Psoas muscle (tissue), 8 donors: ENCODE measurements around the gene SLC26A1. TPM values are rescaled to one million over a fixed set of nuclear protein-coding genes. Genes with fewer than 3 reads are reported as not detected.
A peak's percentile ranks its signal among the peaks of the same experiment; 100 is the strongest.

Source experiments
- ATAC-seq, 4 donors: fragments of 200-7000 bp; cut with Tn5 transposase; one replicate each; pipeline ENCODE4 v1.9.1; 2020; ENCODE audit warnings: moderate library complexity in 3 of 4, mild to moderate bottlenecking in 2 of 4
- DNase-seq, 2 donors: peaks; one replicate each; pipeline ENCODE4 v3.0.0-alpha.2; 2020
- H3K27ac ChIP-seq: fragments of 200-600 bp; one replicate; pipeline ENCODE4 v1.8.0; 2022
- H3K27me3 ChIP-seq, 3 donors: fragments of 200-600 bp in 1 of 3; one replicate each; pipeline versions ENCODE4 v1.6.1 to v1.8.0; 2013 to 2022; ENCODE audit warnings: low read length in 2 of 3, mild to moderate bottlenecking in 2 of 3, moderate library complexity in 1 of 3; ENCODE audit not compliant: insufficient read depth in 3 of 3
- H3K36me3 ChIP-seq, 2 donors: fragments of 200-600 bp in 1 of 2; one replicate each; pipeline versions ENCODE4 v1.6.1 to v1.8.0; 2013 to 2022; ENCODE audit warnings: low read depth in 1 of 2, mild to moderate bottlenecking in 1 of 2, moderate library complexity in 1 of 2; ENCODE audit not compliant: insufficient read depth in 1 of 2
- H3K4me1 ChIP-seq: fragments of 200-600 bp; one replicate; pipeline ENCODE4 v1.8.0; 2022
- H3K4me3 ChIP-seq: fragments of 200-600 bp; one replicate; pipeline ENCODE4 v1.8.0; 2022; ENCODE audit warnings: mild to moderate bottlenecking
- H3K9me3 ChIP-seq: fragments of 200-600 bp; one replicate; pipeline ENCODE4 v1.8.0; 2022
- CTCF ChIP-seq: fragments of 200-600 bp; IDR thresholded peaks from one replicate; pipeline ENCODE4 v1.8.0; 2022; ENCODE audit warnings: antibody characterized with exemption
- WGBS, 3 donors: extraction: QIAGEN DNeasy Blood & Tissue Kit; methylation state at CpG; one replicate each; pipeline versions ENCODE4 v1.1.6 to v1.1.7; 2013; 5-methylcytosine and 5-hydroxymethylcytosine counted together
- intact Hi-C, 2 donors: fragments of 100-400 bp; cut with DNase I; formaldehyde crosslinking; loops; one replicate each; pipeline versions ENCODE4 v1.11.0 to v1.14.2; 2022
- polyA plus RNA-seq, 3 donors: library from polyadenylated mRNA; stranded (reverse); fragments of 200-250 nt; gene quantifications; one replicate each; pipeline ENCODE4 v1.2.3, GENCODE V29; 2013
- total RNA-seq, 4 donors: library from RNA; stranded (reverse); fragmentation: NEBNext Ultra II Directional in 2 of 4; extraction: Animal tissue kit (Norgen Biotek cat#: 25700) in 2 of 4; gene quantifications; one replicate each; pipeline versions ENCODE4 v1.2.1 to v1.2.4, GENCODE V29; 2021 to 2023
- donor health status: healthy with polysubstance abuse.
- donor health status: DM: no; HTN: no; CAD: no; lungs with moderate emphysema.
- donor health status: Bipolar disorder and iron deficiency.
- donor health status: healthy.
- donor health status: DM: yes; HTN: yes; CAD: no.
- donor health status: DM: no; HTN: no; CAD: no.
- donor health status: DM: no; HTN: no; CAD: no.
- donor health status: DM: yes; HTN: yes; CAD: no.

SLC26A1 gene
- total and polyA plus RNA-seq, 7 donors = 0.06 to 0.36 (median 0.15) TPM; not detected in 3

- peak overlapping the region; percentile 82 for H3K4me3 ChIP-seq
- H3K27me3 ChIP-seq = peaks cover 0 to 27% (median 0%) of the 10 kb centered on the region in 3 donors
- DNase-seq (peak; percentile 75 to 85), ATAC-seq (peak; percentile 76 to 83 (median 80))
- WGBS, 3 donors = 0 to 1% (median 1%) methylated on average over 34 to 92 of the region's 109 CpGs
- intact Hi-C loops = no loop called here
- H3K4me1 ChIP-seq = peaks cover 18% of the 10 kb centered on the region
- peak; percentile 21 for TF ChIP-seq CTCF
- H3K36me3 ChIP-seq = no peaks in the 10 kb centered on the region
- H3K9me3 ChIP-seq = no peaks in the 10 kb centered on the region
- H3K27ac ChIP-seq = peak overlapping the region; percentile 63
Measured at GRCh38 chr4:1009542-1010394, 16.6 kb upstream of the SLC26A1 start.

- 1 to 4% (median 2%) methylated on average over 33 to 36 of the region's 36 CpGs for WGBS, 3 donors
- no peaks in the 10 kb centered on the region for H3K9me3 ChIP-seq
- no peaks in the 10 kb centered on the region for H3K36me3 ChIP-seq
- no peak for TF ChIP-seq CTCF
- H3K27me3 ChIP-seq = peaks cover 0 to 35% (median 5%) of the 10 kb centered on the region in 3 donors
- intact Hi-C loops = no loop called here
- H3K4me3 ChIP-seq = peak overlapping the region; percentile 82
- ATAC-seq = peak; percentile 11 to 45 (median 22)
- no peak overlapping the region for H3K27ac ChIP-seq
- peaks cover 18% of the 10 kb centered on the region for H3K4me1 ChIP-seq
- peak; percentile 43 to 69 for DNase-seq
Measured at GRCh38 chr4:1008840-1009541, 15.8 kb upstream of the SLC26A1 start.

- no peak for DNase-seq
- H3K9me3 ChIP-seq = no peaks in the 10 kb centered on the region
- no peak for TF ChIP-seq CTCF
- H3K27me3 ChIP-seq = peaks cover 0 to 56% (median 21%) of the 10 kb centered on the region in 3 donors
- intact Hi-C loops = no loop called here
- ATAC-seq = no peak
- WGBS, 3 donors = 81 to 87% (median 86%) methylated on average over 5 of the region's 5 CpGs
- H3K4me1 ChIP-seq = peaks cover 24% of the 10 kb centered on the region
- no peak overlapping the region for H3K27ac ChIP-seq
- H3K4me3 ChIP-seq = no peak overlapping the region
- H3K36me3 ChIP-seq = no peaks in the 10 kb centered on the region
Measured at GRCh38 chr4:1006856-1007255, 13.7 kb upstream of the SLC26A1 start.

GRCh38 chr4:1004557-1005485 is 11.6 kb upstream of the SLC26A1 start:
- Histone ChIP-seq H3K27me3 (peaks cover 0 to 76% (median 37%) of the 10 kb centered on the region in 3 donors), H3K4me3 (no peak overlapping the region), H3K27ac (no peak overlapping the region), H3K4me1 (peaks cover 13% of the 10 kb centered on the region), H3K36me3 (no peaks in the 10 kb centered on the region), H3K9me3 (no peaks in the 10 kb centered on the region)
- intact Hi-C loops = no loop called here
- ATAC-seq = no peak
- 64 to 66% (median 64%) methylated on average over 25 of the region's 25 CpGs for WGBS, 3 donors
- no peak for TF ChIP-seq CTCF
- no peak for DNase-seq
